GM19372 (cell line): Measurements from ENCODE around the gene MAN2B1.
A peak's percentile ranks its signal among the peaks of the same experiment; 100 is the strongest.
"Not testable (repeated sequence)": the region's sequence is repeated elsewhere in the genome, so short reads cannot be mapped to it uniquely, and the experiment has no call there.

ENCODE experiments used
- ATAC-seq: cut with Tn5 transposase; IDR thresholded peaks from one replicate; pipeline ENCODE4 v1.9.1; 2021; ENCODE audit warnings: mild to moderate bottlenecking, low read depth, moderate library complexity; ENCODE audit not compliant: unreplicated experiment

Gene MAN2B1

GRCh38 chr19:12689581-12690216 is 23.2 kb upstream of the MAN2B1 start:
- ATAC-seq, result no peak

- ATAC-seq, result no peak
These were observed 22.5 kb upstream of the MAN2B1 start for GRCh38 chr19:12689012-12689411.

- no peak for ATAC-seq
These were observed 21.1 kb upstream of the MAN2B1 start, which contains the start of gene GNG14 for GRCh38 chr19:12687496-12688196. Gene GNG14 (plus strand): TSS chr19:12687998. CDS start chr19:12688049, 51 bp downstream.

GRCh38 chr19:12685831-12686230 is 19.3 kb upstream of the MAN2B1 start:
- ATAC-seq, result no peak

GRCh38 chr19:12681074-12681987 is 14.8 kb upstream of the MAN2B1 start, which contains the start of gene DHPS:
Gene DHPS (minus strand): TSS chr19:12681880. CDS start chr19:12681766, 114 bp downstream.
- peak; percentile 75 for ATAC-seq

- no peak for ATAC-seq
These were observed 13.5 kb upstream of the MAN2B1 start for GRCh38 chr19:12680034-12680433.

- ATAC-seq, result not testable (repeated sequence)
These were observed 11.5 kb upstream of the MAN2B1 start for GRCh38 chr19:12678039-12678438.

GRCh38 chr19:12676928-12677327 is 10.4 kb upstream of the MAN2B1 start:
- ATAC-seq, result no peak

- ATAC-seq, result no peak
These were observed 9.8 kb upstream of the MAN2B1 start for GRCh38 chr19:12676384-12676792.

- no peak for ATAC-seq
These were observed 9.4 kb upstream of the MAN2B1 start for GRCh38 chr19:12675940-12676339.

- no peak for ATAC-seq
These were observed 8.9 kb upstream of the MAN2B1 start for GRCh38 chr19:12675399-12675798.

GRCh38 chr19:12672744-12673143 is 6.2 kb upstream of the MAN2B1 start:
- no peak for ATAC-seq

GRCh38 chr19:12670159-12670928 is 3.8 kb upstream of the MAN2B1 start:
- no peak for ATAC-seq

- no peak for ATAC-seq
These were observed 3.0 kb upstream of the MAN2B1 start for GRCh38 chr19:12669270-12670158.

- ATAC-seq, result no peak
These were observed 2.4 kb upstream of the MAN2B1 start for GRCh38 chr19:12668932-12669269.

- ATAC-seq, result no peak
These were observed 1.8 kb upstream of the MAN2B1 start for GRCh38 chr19:12668346-12668745.

- ATAC-seq, result no peak
These were observed 1.3 kb upstream of the MAN2B1 start for GRCh38 chr19:12667731-12668302.

GRCh38 chr19:12665671-12666264 is 774 bp downstream of the MAN2B1 start:
- no peak for ATAC-seq

- ATAC-seq, result no peak
These were observed 1.3 kb downstream of the MAN2B1 start for GRCh38 chr19:12665281-12665573.
